Measurements from ENCODE around the gene UBA52.

DNA sequence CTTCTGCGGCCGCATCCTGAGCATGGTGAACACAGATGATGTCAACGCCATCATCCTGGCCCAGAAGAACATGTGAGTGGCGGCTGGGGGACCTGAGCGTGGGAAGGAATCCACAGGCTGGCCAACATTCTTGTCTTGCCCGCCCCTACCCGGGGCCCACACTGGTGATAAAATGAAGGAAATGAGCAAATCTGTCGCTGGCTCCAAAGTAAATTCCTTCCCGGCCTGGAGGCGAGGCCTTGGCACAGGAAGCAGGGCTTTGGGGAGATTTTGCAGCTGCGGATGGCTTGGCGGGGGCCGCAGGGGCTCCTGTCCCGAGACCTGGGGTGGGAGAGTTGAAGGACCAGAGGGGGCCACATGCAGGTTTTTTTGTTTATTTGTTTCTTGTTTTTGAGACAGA is 9.6 kb upstream of the UBA52 start:
- TF ChIP-seq, protein P1, sequence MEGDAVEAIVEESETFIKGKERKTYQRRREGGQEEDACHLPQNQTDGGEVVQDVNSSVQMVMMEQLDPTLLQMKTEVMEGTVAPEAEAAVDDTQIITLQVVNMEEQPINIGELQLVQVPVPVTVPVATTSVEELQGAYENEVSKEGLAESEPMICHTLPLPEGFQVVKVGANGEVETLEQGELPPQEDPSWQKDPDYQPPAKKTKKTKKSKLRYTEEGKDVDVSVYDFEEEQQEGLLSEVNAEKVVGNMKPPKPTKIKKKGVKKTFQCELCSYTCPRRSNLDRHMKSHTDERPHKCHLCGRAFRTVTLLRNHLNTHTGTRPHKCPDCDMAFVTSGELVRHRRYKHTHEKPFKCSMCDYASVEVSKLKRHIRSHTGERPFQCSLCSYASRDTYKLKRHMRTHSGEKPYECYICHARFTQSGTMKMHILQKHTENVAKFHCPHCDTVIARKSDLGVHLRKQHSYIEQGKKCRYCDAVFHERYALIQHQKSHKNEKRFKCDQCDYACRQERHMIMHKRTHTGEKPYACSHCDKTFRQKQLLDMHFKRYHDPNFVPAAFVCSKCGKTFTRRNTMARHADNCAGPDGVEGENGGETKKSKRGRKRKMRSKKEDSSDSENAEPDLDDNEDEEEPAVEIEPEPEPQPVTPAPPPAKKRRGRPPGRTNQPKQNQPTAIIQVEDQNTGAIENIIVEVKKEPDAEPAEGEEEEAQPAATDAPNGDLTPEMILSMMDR (IDR thresholded peaks at IDR 0.05), result no peak
- no peak for TF ChIP-seq POLR2A (IDR thresholded peaks at IDR 0.05)

Measured in Peyer's patch (tissue), 4 donors.